ENCODE measurements around the gene ADH1A.

DNA sequence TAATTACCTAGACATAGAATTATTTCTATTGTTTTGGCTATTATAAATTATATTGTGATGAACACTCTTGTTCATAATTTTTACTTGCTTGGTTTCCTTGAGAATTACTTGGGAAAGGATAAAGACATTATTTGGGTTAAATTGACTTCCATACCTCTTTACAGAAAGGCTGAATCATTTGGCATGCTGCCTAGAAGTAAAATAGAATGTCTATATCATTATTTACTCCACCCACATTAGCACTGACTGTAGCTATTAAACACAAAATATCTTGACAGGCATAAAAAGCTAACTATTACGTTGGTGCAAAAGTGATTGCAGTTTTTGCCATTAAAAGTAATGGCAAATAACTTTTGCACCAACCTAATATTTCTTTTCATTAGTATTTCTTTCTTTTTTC is 42.1 kb downstream of the ADH1A start:
- TF ChIP-seq, protein P1, sequence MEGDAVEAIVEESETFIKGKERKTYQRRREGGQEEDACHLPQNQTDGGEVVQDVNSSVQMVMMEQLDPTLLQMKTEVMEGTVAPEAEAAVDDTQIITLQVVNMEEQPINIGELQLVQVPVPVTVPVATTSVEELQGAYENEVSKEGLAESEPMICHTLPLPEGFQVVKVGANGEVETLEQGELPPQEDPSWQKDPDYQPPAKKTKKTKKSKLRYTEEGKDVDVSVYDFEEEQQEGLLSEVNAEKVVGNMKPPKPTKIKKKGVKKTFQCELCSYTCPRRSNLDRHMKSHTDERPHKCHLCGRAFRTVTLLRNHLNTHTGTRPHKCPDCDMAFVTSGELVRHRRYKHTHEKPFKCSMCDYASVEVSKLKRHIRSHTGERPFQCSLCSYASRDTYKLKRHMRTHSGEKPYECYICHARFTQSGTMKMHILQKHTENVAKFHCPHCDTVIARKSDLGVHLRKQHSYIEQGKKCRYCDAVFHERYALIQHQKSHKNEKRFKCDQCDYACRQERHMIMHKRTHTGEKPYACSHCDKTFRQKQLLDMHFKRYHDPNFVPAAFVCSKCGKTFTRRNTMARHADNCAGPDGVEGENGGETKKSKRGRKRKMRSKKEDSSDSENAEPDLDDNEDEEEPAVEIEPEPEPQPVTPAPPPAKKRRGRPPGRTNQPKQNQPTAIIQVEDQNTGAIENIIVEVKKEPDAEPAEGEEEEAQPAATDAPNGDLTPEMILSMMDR (IDR thresholded peaks at IDR 0.05; ENCODE audit: insufficient read depth, low read length, poor library complexity, severe bottlenecking) = no peak
- TF ChIP-seq EZH2phosphoT487 (conservative IDR thresholded peaks at IDR 0.05; ENCODE audit: low read length) = no peak
